Breast epithelium (tissue), 3 donors: ENCODE data around the gene WDR6.

ENCODE experiments used
- POLR2A ChIP-seq: fragments of 450-650 bp; IDR thresholded peaks from one replicate; pipeline ENCODE4 v1.6.1; 2016; ENCODE audit warnings: antibody characterized with exemption, mild to moderate bottlenecking, moderate library complexity
- TF ChIP-seq, protein P1 (sequence below), 3 donors: fragments of 450-650 bp; IDR thresholded peaks; one replicate each; pipeline ENCODE4 v1.5.1; 2016 to 2017; ENCODE audit warnings: antibody characterized with exemption in 3 of 3, mild to moderate bottlenecking in 3 of 3, moderate library complexity in 3 of 3

DNA sequence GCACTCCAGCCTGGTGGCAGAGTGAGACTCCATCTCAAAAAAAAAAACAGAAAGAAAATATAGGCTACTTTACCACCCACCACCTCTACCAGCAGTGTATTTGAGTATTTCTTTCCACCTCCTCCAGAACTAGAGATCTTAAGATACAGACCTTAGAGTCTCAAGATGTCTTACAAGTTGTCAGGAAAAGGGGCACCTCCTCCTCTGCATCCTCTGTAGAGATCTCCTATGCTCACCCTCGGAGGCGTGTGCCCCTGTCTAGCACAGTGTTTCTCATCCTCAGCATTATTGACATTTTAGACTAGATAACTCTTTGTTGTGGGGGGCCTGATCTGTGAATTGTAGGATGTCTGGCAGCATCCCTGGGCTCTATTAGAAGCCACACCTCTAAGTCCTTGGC lies 44.9 kb upstream of the WDR6 start:
- TF ChIP-seq, protein P1, sequence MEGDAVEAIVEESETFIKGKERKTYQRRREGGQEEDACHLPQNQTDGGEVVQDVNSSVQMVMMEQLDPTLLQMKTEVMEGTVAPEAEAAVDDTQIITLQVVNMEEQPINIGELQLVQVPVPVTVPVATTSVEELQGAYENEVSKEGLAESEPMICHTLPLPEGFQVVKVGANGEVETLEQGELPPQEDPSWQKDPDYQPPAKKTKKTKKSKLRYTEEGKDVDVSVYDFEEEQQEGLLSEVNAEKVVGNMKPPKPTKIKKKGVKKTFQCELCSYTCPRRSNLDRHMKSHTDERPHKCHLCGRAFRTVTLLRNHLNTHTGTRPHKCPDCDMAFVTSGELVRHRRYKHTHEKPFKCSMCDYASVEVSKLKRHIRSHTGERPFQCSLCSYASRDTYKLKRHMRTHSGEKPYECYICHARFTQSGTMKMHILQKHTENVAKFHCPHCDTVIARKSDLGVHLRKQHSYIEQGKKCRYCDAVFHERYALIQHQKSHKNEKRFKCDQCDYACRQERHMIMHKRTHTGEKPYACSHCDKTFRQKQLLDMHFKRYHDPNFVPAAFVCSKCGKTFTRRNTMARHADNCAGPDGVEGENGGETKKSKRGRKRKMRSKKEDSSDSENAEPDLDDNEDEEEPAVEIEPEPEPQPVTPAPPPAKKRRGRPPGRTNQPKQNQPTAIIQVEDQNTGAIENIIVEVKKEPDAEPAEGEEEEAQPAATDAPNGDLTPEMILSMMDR (IDR thresholded peaks at IDR 0.05): no peak
- TF ChIP-seq POLR2A: no peak
